Activated CD4-positive, alpha-beta memory T cell treated with anti-CD3 and anti-CD28 coated beads for 36 hours (primary cell): ENCODE results near the gene CTIF. TPM values are rescaled to one million over a fixed set of nuclear protein-coding genes. Genes with fewer than 3 reads are reported as not detected.

Source experiments
- CTCF ChIA-PET: fragments of 350-600 bp; sonication (Branson Sonifier 250); formaldehyde crosslinking; loops from one replicate; lab custom pipeline; 2021; ENCODE audit warnings: antibody characterized with exemption, inconsistent platforms; lab: Charles Lee
- POLR2A ChIA-PET: fragments of 350-600 bp; sonication (Branson Sonifier 250); formaldehyde crosslinking; loops from one replicate; lab custom pipeline; 2021; ENCODE audit warnings: antibody characterized with exemption; lab: Charles Lee
- DNase-seq: peaks from one replicate; pipeline ENCODE4 v3.0.0-alpha.2; 2020
- H3K27ac Mint-ChIP-seq: one replicate; pipeline ENCODE4 v1.8.0; 2021; ENCODE audit warnings: mixed read lengths
- H3K27me3 Mint-ChIP-seq: one replicate; pipeline ENCODE4 v1.8.0; 2021; ENCODE audit warnings: mixed read lengths
- H3K36me3 Mint-ChIP-seq: one replicate; pipeline ENCODE4 v1.8.0; 2021; ENCODE audit warnings: mixed read lengths
- H3K4me1 Mint-ChIP-seq: one replicate; pipeline ENCODE4 v1.8.0; 2021; ENCODE audit warnings: low read depth, mixed read lengths
- H3K4me3 Mint-ChIP-seq: one replicate; pipeline ENCODE4 v1.8.0; 2021; ENCODE audit warnings: mild to moderate bottlenecking, mixed read lengths
- H3K9me3 Mint-ChIP-seq: one replicate; pipeline ENCODE4 v1.8.0; 2021; ENCODE audit warnings: mixed read lengths
- intact Hi-C: fragments of 100-400 bp; cut with micrococcal nuclease; formaldehyde crosslinking; loops from one replicate; pipeline ENCODE4 v1.15.1; 2023
- total RNA-seq, 2 experiments: library from RNA; stranded (reverse); gene quantifications; one replicate each; pipeline ENCODE4 v1.2.3, GENCODE V29; 2021

Gene CTIF
- total RNA-seq, 2 experiments from 2014 or later, result 4.6 to 5.8 TPM

GRCh38 chr18:48852292-48852691 lies 313.5 kb downstream of the CTIF start:
- Mint-ChIP-seq H3K27ac (no peak overlapping the region), H3K36me3 (no peaks in the 10 kb centered on the region), H3K4me1 (peaks cover 25% of the 10 kb centered on the region), H3K9me3 (no peaks in the 10 kb centered on the region), H3K27me3 (no peaks in the 10 kb centered on the region), H3K4me3 (no peak overlapping the region)
- peak; percentile 41 for DNase-seq
- intact Hi-C loops, result no loop called here
- CTCF ChIA-PET, result no interaction called here
- POLR2A ChIA-PET, result no interaction called here

- ChIA-PET CTCF (no interaction called here), POLR2A (no interaction called here)
- no peak overlapping the region for H3K27ac Mint-ChIP-seq
- no peaks in the 10 kb centered on the region for H3K36me3 Mint-ChIP-seq
- intact Hi-C loops, result no loop called here
- no peak overlapping the region for H3K4me3 Mint-ChIP-seq
- no peak for DNase-seq
- H3K27me3 Mint-ChIP-seq, result no peaks in the 10 kb centered on the region
- H3K4me1 Mint-ChIP-seq, result peaks cover 25% of the 10 kb centered on the region
- H3K9me3 Mint-ChIP-seq, result no peaks in the 10 kb centered on the region
These were observed 314.0 kb downstream of the CTIF start for GRCh38 chr18:48852794-48853193.

DNA sequence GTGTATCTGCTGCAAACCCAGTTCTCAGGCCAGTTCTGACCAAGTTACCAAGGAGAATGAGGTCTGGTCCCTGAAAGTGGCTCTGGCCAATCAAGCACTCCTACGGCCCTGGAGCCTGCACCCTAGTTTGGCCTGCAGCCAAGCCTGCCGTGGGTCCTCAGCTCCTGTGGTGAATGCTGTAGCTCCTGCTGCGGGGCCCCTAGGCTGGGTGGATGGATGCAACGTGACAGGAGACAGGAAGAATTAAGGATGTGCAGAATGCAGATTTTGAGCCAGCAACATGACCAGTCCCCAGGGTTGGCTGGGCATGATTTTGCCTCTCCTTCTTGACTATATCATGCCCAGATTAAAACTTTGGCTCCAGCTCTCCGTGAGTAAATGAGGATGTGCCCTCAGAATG lies 314.8 kb downstream of the CTIF start:
- CTCF ChIA-PET, result no interaction called here

DNA sequence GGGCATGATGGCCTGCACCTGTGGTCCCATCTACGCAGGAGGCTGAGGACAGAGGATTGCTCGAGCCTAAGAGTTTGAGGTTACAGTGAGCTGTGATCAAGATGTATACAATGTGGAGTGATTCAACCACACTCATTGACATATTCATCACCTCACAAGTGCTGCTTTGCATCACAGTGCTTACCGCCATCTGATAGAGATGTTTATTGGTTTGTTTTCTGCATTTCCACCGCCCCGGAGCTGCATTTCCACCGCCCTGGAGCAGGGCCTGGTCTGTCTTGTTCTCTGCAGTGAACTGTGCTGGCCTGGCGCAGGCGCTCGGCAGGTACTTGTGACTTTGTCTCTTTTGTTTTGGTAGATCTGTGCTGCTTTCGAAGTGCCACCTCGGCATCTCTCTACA lies 315.9 kb downstream of the CTIF start:
- no peak overlapping the region for H3K4me3 Mint-ChIP-seq

More for the DNA sequence above, 314.8 kb downstream of the CTIF start:
- intact Hi-C loops, result no loop called here
- H3K27ac Mint-ChIP-seq, result no peak overlapping the region
- no peaks in the 10 kb centered on the region for H3K36me3 Mint-ChIP-seq
- H3K27me3 Mint-ChIP-seq, result no peaks in the 10 kb centered on the region
- H3K4me1 Mint-ChIP-seq, result peaks cover 25% of the 10 kb centered on the region
- no peaks in the 10 kb centered on the region for H3K9me3 Mint-ChIP-seq
- H3K4me3 Mint-ChIP-seq, result no peak overlapping the region
- POLR2A ChIA-PET, result no interaction called here
- DNase-seq, result no peak

DNA sequence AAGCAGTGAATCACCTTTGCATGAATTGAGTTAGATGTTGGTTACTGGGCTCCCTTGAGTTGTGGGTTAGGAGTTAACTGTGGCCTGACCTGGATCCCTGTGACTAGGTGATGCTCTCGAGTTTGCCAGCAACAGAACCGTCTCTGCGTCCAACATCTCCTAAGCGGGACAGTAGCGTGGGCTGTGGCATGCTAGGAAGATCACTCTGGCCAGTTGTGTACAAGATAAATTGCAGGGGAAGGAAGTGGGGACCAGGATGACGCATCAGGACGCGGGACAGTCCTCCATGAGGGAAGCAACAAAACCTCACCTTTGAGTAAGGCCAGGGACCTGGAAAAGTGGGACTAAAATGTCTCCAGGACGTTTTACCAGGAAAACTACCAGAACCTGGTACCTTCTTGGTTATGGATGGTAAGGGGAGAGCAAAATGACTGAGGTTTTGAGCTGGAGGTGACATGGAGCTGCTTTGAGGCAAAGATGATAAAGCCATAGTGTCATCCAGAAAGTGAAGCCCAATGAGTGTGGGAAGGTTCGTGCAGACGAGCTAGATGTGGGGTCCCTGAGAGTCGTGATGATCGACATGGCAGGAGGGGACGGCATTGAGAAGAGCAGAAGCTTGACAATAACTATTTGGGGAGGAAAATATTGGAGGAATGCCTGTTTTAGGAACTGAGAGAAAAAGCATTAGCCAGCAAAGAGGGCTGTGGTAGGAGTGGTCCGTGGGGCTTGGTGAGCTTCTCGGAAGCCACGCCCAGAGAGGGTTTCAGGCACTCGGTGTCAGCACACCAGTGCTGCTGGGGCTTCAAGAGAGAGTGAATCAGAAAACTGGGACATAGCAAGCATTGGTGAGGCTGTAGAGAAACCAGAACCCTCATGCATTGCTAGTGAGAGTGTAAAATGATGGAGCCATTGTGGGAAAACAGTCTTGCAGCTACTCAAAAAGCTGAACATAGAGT lies 316.9 kb downstream of the CTIF start:
- H3K27ac Mint-ChIP-seq, result no peak overlapping the region
- peaks cover 25% of the 10 kb centered on the region for H3K4me1 Mint-ChIP-seq
- DNase-seq, result peak; percentile 29
- H3K4me3 Mint-ChIP-seq, result no peak overlapping the region
- no peaks in the 10 kb centered on the region for H3K9me3 Mint-ChIP-seq
- intact Hi-C loops, result no loop called here
- ChIA-PET CTCF (interaction anchor here (0.9 kb wide), 1 partner anchor 76 kb away, joined by 3 read pairs; no protein-coding TSS in a partner anchor), POLR2A (interaction anchor here (1.4 kb wide), 1 partner anchor 13 kb away, joined by 7 read pairs; no protein-coding TSS in a partner anchor)
- H3K27me3 Mint-ChIP-seq, result no peaks in the 10 kb centered on the region
- H3K36me3 Mint-ChIP-seq, result no peaks in the 10 kb centered on the region

More for the DNA sequence above, 315.9 kb downstream of the CTIF start:
- Mint-ChIP-seq H3K9me3 (no peaks in the 10 kb centered on the region), H3K27me3 (no peaks in the 10 kb centered on the region), H3K36me3 (no peaks in the 10 kb centered on the region), H3K4me1 (peaks cover 25% of the 10 kb centered on the region), H3K27ac (no peak overlapping the region)
- POLR2A ChIA-PET, result no interaction called here
- CTCF ChIA-PET, result no interaction called here
- DNase-seq, result no peak
- intact Hi-C loops, result no loop called here

DNA sequence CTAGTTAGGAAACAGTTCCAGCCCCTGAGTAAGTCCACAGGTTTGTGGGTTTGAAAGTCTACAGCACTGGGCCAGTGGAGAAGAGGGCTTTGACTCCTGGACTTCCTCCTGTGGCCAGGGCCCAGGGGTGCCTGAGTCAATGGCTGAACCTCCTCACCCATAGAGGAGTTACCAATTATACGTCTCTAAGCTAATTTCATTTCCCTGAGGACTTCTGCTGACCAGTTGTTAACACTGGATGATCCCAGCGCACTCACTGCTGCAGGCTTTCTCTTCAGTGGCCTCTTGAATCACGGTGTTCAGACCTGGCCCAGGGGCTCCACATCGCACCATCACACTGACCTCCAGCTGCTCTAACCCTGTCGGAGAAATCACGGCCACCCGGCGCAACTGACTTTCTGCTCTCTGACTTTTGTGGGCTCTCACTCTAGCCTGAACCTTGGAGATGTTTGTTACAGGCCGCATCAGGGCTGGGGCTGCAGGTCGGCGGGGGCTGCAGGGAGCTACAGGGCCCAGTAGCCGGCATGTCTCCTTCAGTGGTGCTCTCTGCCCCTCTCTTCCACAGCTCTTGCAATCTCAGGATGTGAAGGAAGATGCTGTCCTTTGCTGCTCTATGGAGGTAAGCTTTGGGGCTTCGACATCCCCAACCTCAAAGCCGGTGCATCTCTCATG lies 318.3 kb downstream of the CTIF start:
- intact Hi-C loops, result no loop called here
- peaks cover 24% of the 10 kb centered on the region for H3K4me1 Mint-ChIP-seq
- no peaks in the 10 kb centered on the region for H3K36me3 Mint-ChIP-seq
- no peak overlapping the region for H3K4me3 Mint-ChIP-seq
- H3K27me3 Mint-ChIP-seq, result no peaks in the 10 kb centered on the region
- no peaks in the 10 kb centered on the region for H3K9me3 Mint-ChIP-seq
- no peak overlapping the region for H3K27ac Mint-ChIP-seq
- POLR2A ChIA-PET, result no interaction called here
- DNase-seq, result no peak
- CTCF ChIA-PET, result no interaction called here

DNA sequence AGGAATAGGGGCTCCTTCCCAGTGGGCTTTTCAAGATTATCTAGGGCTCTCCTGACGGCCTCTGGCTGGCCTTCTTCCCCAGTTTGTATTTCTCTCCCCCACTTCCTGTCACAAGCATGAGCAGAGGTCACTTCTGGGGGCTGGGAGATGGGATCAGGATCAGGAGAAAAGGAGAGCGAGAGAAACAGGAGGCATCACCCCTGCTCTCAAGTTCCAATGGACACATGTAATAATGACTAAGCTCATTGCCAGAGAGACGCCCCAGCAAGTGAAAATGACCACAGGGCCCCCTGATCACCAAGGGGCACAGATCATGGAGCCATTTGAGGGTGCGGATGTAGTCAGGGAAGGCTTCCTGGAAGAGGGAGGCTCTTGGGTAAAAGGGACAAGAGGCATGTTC lies 319.8 kb downstream of the CTIF start:
- no peaks in the 10 kb centered on the region for H3K36me3 Mint-ChIP-seq
- POLR2A ChIA-PET, result no interaction called here
- H3K27ac Mint-ChIP-seq, result no peak overlapping the region
- no peak for DNase-seq
- H3K4me3 Mint-ChIP-seq, result no peak overlapping the region
- intact Hi-C loops, result no loop called here
- H3K4me1 Mint-ChIP-seq, result peaks cover 10% of the 10 kb centered on the region
- no peaks in the 10 kb centered on the region for H3K27me3 Mint-ChIP-seq
- no peaks in the 10 kb centered on the region for H3K9me3 Mint-ChIP-seq
- CTCF ChIA-PET, result no interaction called here

DNA sequence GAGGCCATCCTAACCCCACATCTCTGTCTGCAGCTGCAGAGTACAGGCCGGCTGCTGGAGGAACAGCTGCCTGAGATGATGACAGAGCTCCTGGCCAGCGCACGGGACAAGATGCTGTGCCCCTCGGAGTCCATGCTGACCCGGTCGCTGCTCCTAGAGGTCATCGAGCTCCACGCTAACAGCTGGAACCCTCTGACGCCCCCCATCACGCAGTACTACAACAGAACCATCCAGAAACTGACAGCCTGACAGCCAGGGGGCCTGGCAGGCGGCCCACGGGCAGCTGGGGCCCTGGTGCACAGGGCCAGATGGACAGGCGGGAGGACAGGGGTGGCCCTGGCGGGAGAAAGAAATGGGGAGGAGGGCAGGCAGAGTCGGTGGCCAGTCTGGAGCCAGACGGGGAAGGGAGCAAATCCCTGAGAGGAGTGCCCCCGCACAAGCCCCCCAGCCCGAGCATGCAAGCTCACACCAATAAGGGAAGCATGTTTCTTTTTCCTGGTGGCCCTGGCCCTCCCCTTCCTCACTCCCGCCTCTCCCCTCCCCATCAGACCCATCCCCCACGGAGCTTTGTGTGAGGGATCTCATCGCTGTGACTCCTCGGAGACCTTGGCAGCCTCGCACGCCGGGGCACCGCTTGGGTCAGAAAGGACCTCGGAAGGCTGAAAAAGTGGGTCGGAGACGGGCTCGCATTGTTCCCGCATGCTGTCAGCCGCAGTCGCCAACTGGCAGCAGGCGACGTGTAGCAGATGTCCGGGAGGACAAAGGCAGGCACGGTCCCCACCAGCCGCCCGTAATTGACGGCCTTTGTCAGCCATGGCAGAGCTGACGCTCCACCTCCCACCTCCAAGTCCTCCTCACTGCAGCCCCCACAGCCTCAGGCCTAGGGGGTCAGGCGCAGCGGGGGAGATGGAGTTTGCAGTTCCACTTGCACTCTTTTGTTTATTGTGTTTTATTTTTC lies 320.8 kb downstream of the CTIF start:
- H3K27ac Mint-ChIP-seq, result no peak overlapping the region
- no peaks in the 10 kb centered on the region for H3K36me3 Mint-ChIP-seq
- intact Hi-C loops, result no loop called here
- peaks cover 10% of the 10 kb centered on the region for H3K4me1 Mint-ChIP-seq
- ChIA-PET POLR2A (no interaction called here), CTCF (no interaction called here)
- H3K4me3 Mint-ChIP-seq, result no peak overlapping the region
- DNase-seq, result no peak
- no peaks in the 10 kb centered on the region for H3K27me3 Mint-ChIP-seq
- no peaks in the 10 kb centered on the region for H3K9me3 Mint-ChIP-seq

DNA sequence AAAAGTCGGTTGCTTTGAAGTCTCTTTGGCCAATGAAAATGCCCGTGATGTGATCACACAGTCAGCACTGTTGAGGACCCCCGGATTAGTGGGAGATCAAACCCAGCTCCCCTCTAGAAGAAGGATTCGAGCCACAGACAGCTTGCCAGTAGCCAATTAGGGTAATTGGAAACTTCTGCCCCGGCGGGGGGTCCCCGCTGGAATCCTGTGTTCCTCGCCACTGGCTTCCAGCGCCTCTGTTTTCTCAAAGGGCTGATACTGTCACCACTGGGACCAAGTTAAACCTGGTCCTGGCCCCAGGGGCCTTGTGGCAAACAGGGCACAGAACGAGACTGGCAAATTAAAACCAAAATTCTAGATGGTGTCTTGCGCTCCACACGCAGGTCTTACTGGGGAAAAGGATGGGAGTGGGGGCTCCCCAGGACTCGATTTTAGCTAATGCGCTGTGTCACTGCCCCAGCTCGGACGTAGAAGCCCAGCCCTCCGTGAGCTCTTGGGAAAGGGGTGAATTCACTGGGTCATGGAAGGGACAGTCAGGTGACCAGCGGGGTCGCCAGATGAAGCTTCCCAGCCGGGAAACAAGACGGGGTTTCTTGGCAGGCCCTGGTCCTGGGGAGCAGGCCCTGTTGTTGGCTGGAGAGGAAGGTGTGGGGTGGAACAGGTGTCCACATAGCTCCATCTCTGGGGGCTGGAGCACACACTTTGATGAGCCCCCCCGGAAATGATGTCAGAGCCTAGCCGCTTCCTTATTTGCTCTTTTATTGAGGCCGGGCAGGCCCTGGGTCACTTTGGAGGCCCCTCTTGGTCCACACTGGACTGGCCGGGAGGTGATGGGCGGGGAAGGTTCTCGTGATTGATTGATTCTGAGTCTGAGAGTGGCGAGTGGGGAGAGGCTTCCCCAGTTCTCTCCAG lies 321.7 kb downstream of the CTIF start:
- H3K27me3 Mint-ChIP-seq, result no peaks in the 10 kb centered on the region
- H3K4me3 Mint-ChIP-seq, result no peak overlapping the region
- intact Hi-C loops, result no loop called here
- ChIA-PET POLR2A (no interaction called here), CTCF (no interaction called here)
- no peak overlapping the region for H3K27ac Mint-ChIP-seq
- no peak for DNase-seq
- peaks cover 8% of the 10 kb centered on the region for H3K4me1 Mint-ChIP-seq
- H3K36me3 Mint-ChIP-seq, result no peaks in the 10 kb centered on the region
- no peaks in the 10 kb centered on the region for H3K9me3 Mint-ChIP-seq

DNA sequence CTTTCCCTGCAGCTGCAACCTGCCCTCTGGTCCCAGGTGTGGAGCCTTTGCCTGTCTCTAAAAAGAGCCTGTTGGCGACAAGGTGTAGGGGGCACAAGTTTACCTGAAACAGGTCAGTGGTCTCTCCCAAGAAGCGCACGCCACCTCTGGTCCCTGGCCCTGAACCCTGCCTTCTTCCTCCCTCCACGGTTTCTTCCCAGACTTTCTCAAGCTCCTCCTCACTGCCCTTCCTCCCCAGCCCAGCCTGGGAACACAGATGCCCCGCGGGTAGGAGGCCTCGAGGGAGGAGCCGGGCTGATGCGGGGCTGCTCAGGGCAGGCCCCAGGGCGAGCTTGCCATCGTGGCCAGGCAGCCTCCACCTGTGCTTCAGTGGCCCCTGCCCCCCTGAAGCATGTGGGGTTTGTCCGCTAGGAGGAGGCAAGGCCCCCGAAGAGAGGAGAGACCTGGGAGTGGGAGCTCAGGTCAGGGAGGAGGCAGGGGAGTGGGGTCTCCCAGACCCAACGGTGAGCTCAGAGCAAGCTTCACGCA lies 322.4 kb downstream of the CTIF start:
- no peaks in the 10 kb centered on the region for H3K36me3 Mint-ChIP-seq
- intact Hi-C loops, result no loop called here
- DNase-seq, result no peak
- H3K4me3 Mint-ChIP-seq, result no peak overlapping the region
- H3K27me3 Mint-ChIP-seq, result no peaks in the 10 kb centered on the region
- POLR2A ChIA-PET, result no interaction called here
- CTCF ChIA-PET, result interaction anchor here (0.6 kb wide), 1 partner anchor 53 kb away, joined by 3 read pairs; no protein-coding TSS in a partner anchor
- peaks cover 3% of the 10 kb centered on the region for H3K9me3 Mint-ChIP-seq
- H3K4me1 Mint-ChIP-seq, result peaks cover under 1% of the 10 kb centered on the region
- H3K27ac Mint-ChIP-seq, result no peak overlapping the region

GRCh38 chr18:48862132-48862531 lies 323.3 kb downstream of the CTIF start:
- no peak overlapping the region for H3K27ac Mint-ChIP-seq
- DNase-seq, result no peak
- CTCF ChIA-PET, result interaction anchor here (0.6 kb wide), 1 partner anchor 52 kb away, joined by 3 read pairs; no protein-coding TSS in a partner anchor
- peaks cover 3% of the 10 kb centered on the region for H3K9me3 Mint-ChIP-seq
- H3K4me3 Mint-ChIP-seq, result no peak overlapping the region
- peaks cover 2% of the 10 kb centered on the region for H3K4me1 Mint-ChIP-seq
- POLR2A ChIA-PET, result no interaction called here
- H3K27me3 Mint-ChIP-seq, result no peaks in the 10 kb centered on the region
- H3K36me3 Mint-ChIP-seq, result no peaks in the 10 kb centered on the region
- intact Hi-C loops, result no loop called here
